GM12892 (cell line): Measurements from ENCODE around the gene LRRC51.

Source experiments
- POLR2A ChIP-seq: IDR thresholded peaks from 2 replicates; pipeline ENCODE4 v1.6.1; 2011; ENCODE audit warnings: low read depth, low read length, control low read depth
- POLR2AphosphoS5 ChIP-seq: IDR thresholded peaks from 2 replicates; pipeline ENCODE4 v1.6.1; 2011; ENCODE audit warnings: low read depth, low read length, control low read depth
- TAF1 ChIP-seq: IDR thresholded peaks from 2 replicates; pipeline ENCODE4 v1.6.1; 2011; ENCODE audit warnings: low read depth, mild to moderate bottlenecking, control low read depth, low read length, borderline replicate concordance

GRCh38 chr11:72140661-72141060 is 60.0 kb downstream of the LRRC51 start:
- no peak for TF ChIP-seq POLR2A
- TF ChIP-seq POLR2AphosphoS5: no peak
- no peak for TF ChIP-seq TAF1
